GM18861 (cell line): Measurements from ENCODE around the gene LRP1B.
"Not testable (repeated sequence)": the region's sequence is repeated elsewhere in the genome, so short reads cannot be mapped to it uniquely, and the experiment has no call there.

ENCODE experiments used
- ATAC-seq: cut with Tn5 transposase; IDR thresholded peaks from one replicate; pipeline ENCODE4 v1.9.1; 2021; ENCODE audit not compliant: unreplicated experiment

LRP1B gene

GRCh38 chr2:141199711-141200110, 931.1 kb downstream of the LRP1B start:
- ATAC-seq = no peak

- ATAC-seq = no peak
Measured at GRCh38 chr2:141195087-141195486, 935.7 kb downstream of the LRP1B start.

- ATAC-seq = no peak
Measured at GRCh38 chr2:141187075-141187439, 943.8 kb downstream of the LRP1B start.

- ATAC-seq = no peak
Measured at GRCh38 chr2:141186413-141187074, 944.3 kb downstream of the LRP1B start.

GRCh38 chr2:141182246-141182645, 948.6 kb downstream of the LRP1B start:
- no peak for ATAC-seq

- ATAC-seq = not testable (repeated sequence)
Measured at GRCh38 chr2:141169117-141169516, 961.7 kb downstream of the LRP1B start.

- ATAC-seq = no peak
Measured at GRCh38 chr2:141162314-141162713, 968.5 kb downstream of the LRP1B start.

GRCh38 chr2:141151611-141152286, 979.1 kb downstream of the LRP1B start:
- no peak for ATAC-seq

GRCh38 chr2:141142025-141142424, 988.8 kb downstream of the LRP1B start:
- no peak for ATAC-seq

GRCh38 chr2:141137122-141137693, 993.6 kb downstream of the LRP1B start:
- no peak for ATAC-seq

GRCh38 chr2:141133883-141134282, 996.9 kb downstream of the LRP1B start:
- ATAC-seq = no peak

GRCh38 chr2:141125432-141125831, 1005.4 kb downstream of the LRP1B start:
- ATAC-seq = no peak

GRCh38 chr2:141118836-141119235, 1012.0 kb downstream of the LRP1B start:
- no peak for ATAC-seq

- ATAC-seq = no peak
Measured at GRCh38 chr2:141113301-141113700, 1017.5 kb downstream of the LRP1B start.

- ATAC-seq = no peak
Measured at GRCh38 chr2:141109633-141110032, 1021.2 kb downstream of the LRP1B start.

- ATAC-seq = no peak
Measured at GRCh38 chr2:141105763-141106162, 1025.1 kb downstream of the LRP1B start.

GRCh38 chr2:141103216-141103615, 1027.6 kb downstream of the LRP1B start:
- ATAC-seq = no peak

GRCh38 chr2:141079231-141079630, 1051.6 kb downstream of the LRP1B start:
- ATAC-seq = no peak

GRCh38 chr2:141075753-141076152, 1055.1 kb downstream of the LRP1B start:
- no peak for ATAC-seq

GRCh38 chr2:141068053-141068682, 1062.6 kb downstream of the LRP1B start:
- ATAC-seq = no peak

- no peak for ATAC-seq
Measured at GRCh38 chr2:141065042-141065441, 1065.8 kb downstream of the LRP1B start.

- ATAC-seq = no peak
Measured at GRCh38 chr2:141063406-141063805, 1067.4 kb downstream of the LRP1B start.
